IMR-90 (cell line): ENCODE data around the gene CALHM6. TPM values are rescaled to one million over a fixed set of nuclear protein-coding genes. Genes with fewer than 3 reads are reported as not detected.

ENCODE experiments used
- ATAC-seq: fragments of 200-7000 bp; cut with Tn5 transposase; 2 replicates; pipeline ENCODE4 v1.9.1; 2020; ENCODE audit warnings: low read depth, mild to moderate bottlenecking, moderate library complexity
- BruUV-seq: library from RNA; stranded (reverse); fragments of 400-500 nt; replicated peaks from 2 replicates; lab custom pipeline; 2021; lab: Mats Ljungman, UMichigan
- CTCF ChIA-PET: fragments of 300-600 bp; formaldehyde crosslinking; extraction: SDS; loops from one replicate; lab custom pipeline; 2021; ENCODE audit warnings: antibody characterized with exemption; lab: Yijun Ruan, JAX
- POLR2A ChIA-PET: fragments of 300-600 bp; sonication (Branson Sonifier 250); formaldehyde crosslinking; loops from one replicate; lab custom pipeline; 2022; ENCODE audit warnings: antibody characterized with exemption; ENCODE audit not compliant: unreplicated experiment; lab: Charles Lee
- DNase-seq: peaks from one replicate; pipeline ENCODE4 v3.0.0; 2013
- H2AFZ ChIP-seq: replicated peaks from 2 replicates; pipeline ENCODE3; 2013; ENCODE audit warnings: low read length, mild to moderate bottlenecking; ENCODE audit not compliant: poor library complexity
- H2AK5ac ChIP-seq: 2 replicates; pipeline ENCODE4 v1.6.1; 2013; ENCODE audit warnings: low read depth, low read length, inconsistent platforms
- H2AK9ac ChIP-seq: replicated peaks from 2 replicates; pipeline ENCODE3; 2013; ENCODE audit warnings: mild to moderate bottlenecking, low read depth, low read length, moderate library complexity; ENCODE audit not compliant: poor library complexity
- H2BK120ac ChIP-seq: 2 replicates; pipeline ENCODE4 v1.6.1; 2013; ENCODE audit warnings: low read depth, low read length, inconsistent platforms
- H2BK15ac ChIP-seq: 3 replicates; pipeline ENCODE4 v1.6.1; 2013; ENCODE audit warnings: low read depth, low read length, inconsistent platforms
- H2BK20ac ChIP-seq: 2 replicates; pipeline ENCODE4 v1.6.1; 2013; ENCODE audit warnings: low read depth, mild to moderate bottlenecking, inconsistent platforms, low read length, moderate library complexity
- H2BK5ac ChIP-seq: 2 replicates; pipeline ENCODE4 v1.6.1; 2013; ENCODE audit warnings: mild to moderate bottlenecking, low read depth, low read length, inconsistent platforms; ENCODE audit not compliant: poor library complexity, severe bottlenecking
- H3K14ac ChIP-seq: replicated peaks from 2 replicates; pipeline ENCODE4 v1.6.1; 2013; ENCODE audit warnings: low read depth, low read length, inconsistent platforms
- H3K18ac ChIP-seq: 2 replicates; pipeline ENCODE4 v1.6.1; 2013; ENCODE audit warnings: low read depth, low read length, control low read depth
- H3K23ac ChIP-seq: 2 replicates; pipeline ENCODE4 v1.6.1; 2013; ENCODE audit warnings: low read depth, low read length, inconsistent platforms
- H3K27ac ChIP-seq: 2 replicates; pipeline ENCODE4 v1.5.1; 2013; ENCODE audit warnings: mild to moderate bottlenecking, control low read depth, low read length; ENCODE audit not compliant: insufficient read depth
- H3K27me3 ChIP-seq: 2 replicates; pipeline ENCODE4 v1.6.1; 2013; ENCODE audit warnings: low read length; ENCODE audit not compliant: control insufficient read depth, insufficient read depth
- H3K36me3 ChIP-seq: 2 replicates; pipeline ENCODE4 v1.6.1; 2013; ENCODE audit warnings: low read length, mixed read lengths; ENCODE audit not compliant: control insufficient read depth, insufficient read depth
- H3K4ac ChIP-seq: 2 replicates; pipeline ENCODE4 v1.6.1; 2013; ENCODE audit warnings: low read depth, low read length, inconsistent platforms
- H3K4me1 ChIP-seq: 2 replicates; pipeline ENCODE4 v1.6.1; 2013; ENCODE audit warnings: low read length, mixed read lengths; ENCODE audit not compliant: control insufficient read depth, insufficient read depth
- H3K4me2 ChIP-seq: 2 replicates; pipeline ENCODE4 v1.6.1; 2013; ENCODE audit warnings: low read depth, mild to moderate bottlenecking, control low read depth, low read length, moderate library complexity
- H3K4me3 ChIP-seq: 2 replicates; pipeline ENCODE4 v1.5.1; 2013; ENCODE audit warnings: low read depth, mild to moderate bottlenecking, control low read depth, low read length, moderate library complexity; ENCODE audit not compliant: insufficient read depth
- H3K56ac ChIP-seq: 2 replicates; pipeline ENCODE4 v1.6.1; 2013; ENCODE audit warnings: low read length, inconsistent platforms; ENCODE audit not compliant: insufficient read depth; ENCODE audit errors: extremely low read depth
- H3K79me1 ChIP-seq, 2 experiments: 2 replicates each; pipeline ENCODE4 v1.6.1; 2013; ENCODE audit warnings: low read length in 2 of 2, inconsistent platforms in 1 of 2, low read depth in 1 of 2
- H3K9ac ChIP-seq: 2 replicates; pipeline ENCODE4 v1.6.1; 2013; ENCODE audit warnings: low read depth, low read length, control low read depth
- H3K9me1 ChIP-seq: 2 replicates; pipeline ENCODE4 v1.6.1; 2013; ENCODE audit warnings: low read length, inconsistent platforms; ENCODE audit not compliant: insufficient read depth
- H3K9me3 ChIP-seq: 2 replicates; pipeline ENCODE4 v1.6.1; 2013; ENCODE audit warnings: low read length; ENCODE audit not compliant: control insufficient read depth, insufficient read depth
- H4K20me1 ChIP-seq: 2 replicates; pipeline ENCODE4 v1.6.1; 2013; ENCODE audit warnings: low read length, inconsistent platforms; ENCODE audit not compliant: insufficient read depth
- H4K5ac ChIP-seq: 2 replicates; pipeline ENCODE4 v1.6.1; 2013; ENCODE audit warnings: mild to moderate bottlenecking, low read depth, low read length, control low read depth
- H4K8ac ChIP-seq, 2 experiments: 2 replicates each; pipeline ENCODE4 v1.6.1; 2013; ENCODE audit warnings: low read depth in 2 of 2, low read length in 2 of 2, control low read depth in 1 of 2, inconsistent platforms in 1 of 2
- H4K91ac ChIP-seq: 2 replicates; pipeline ENCODE4 v1.6.1; 2013; ENCODE audit warnings: low read depth, low read length, inconsistent platforms; ENCODE audit not compliant: insufficient read depth
- CEBPB ChIP-seq: IDR thresholded peaks from 2 replicates; pipeline ENCODE4 v1.6.1; 2012; ENCODE audit warnings: low read depth, low read length, improper control_type of control experiment
- FOS ChIP-seq: fragments of 150-350 bp; IDR thresholded peaks from 2 replicates; pipeline ENCODE4 v1.6.1; 2016; ENCODE audit warnings: low read depth, low read length
- MAFK ChIP-seq: IDR thresholded peaks from 2 replicates; pipeline ENCODE4 v1.6.1; 2012; ENCODE audit warnings: low read depth, low read length, improper control_type of control experiment
- MAZ ChIP-seq: IDR thresholded peaks from 2 replicates; pipeline ENCODE4 v1.6.1; 2012; ENCODE audit warnings: low read depth, mild to moderate bottlenecking, low read length, improper control_type of control experiment, moderate library complexity, borderline replicate concordance
- NFE2L2 ChIP-seq: fragments of 150-350 bp; IDR thresholded peaks from 2 replicates; pipeline ENCODE4 v1.6.1; 2016; ENCODE audit warnings: low read depth, mild to moderate bottlenecking, low read length
- POLR2A ChIP-seq: IDR thresholded peaks from 2 replicates; pipeline ENCODE4 v1.6.1; 2012; ENCODE audit warnings: mild to moderate bottlenecking, low read depth, low read length
- RAD21 ChIP-seq: IDR thresholded peaks from 2 replicates; pipeline ENCODE4 v1.6.1; 2012; ENCODE audit warnings: low read length, improper control_type of control experiment
- RCOR1 ChIP-seq: IDR thresholded peaks from 2 replicates; pipeline ENCODE4 v1.6.1; 2012; ENCODE audit warnings: mild to moderate bottlenecking, low read length, improper control_type of control experiment; ENCODE audit not compliant: insufficient replicate concordance
- RFX5 ChIP-seq: IDR thresholded peaks from 2 replicates; pipeline ENCODE4 v1.8.0; 2012; ENCODE audit warnings: low read depth, mild to moderate bottlenecking, low read length, moderate library complexity
- SMC3 ChIP-seq: fragments of 150-350 bp; IDR thresholded peaks from 2 replicates; pipeline ENCODE4 v1.6.1; 2016; ENCODE audit warnings: low read depth, mild to moderate bottlenecking, antibody characterized with exemption, low read length, moderate library complexity
- WGBS, 2 experiments: methylation state at CpG; one replicate each; pipeline versions ENCODE4 v1.1.5 to v1.1.7; 2013; ENCODE audit warnings: missing lambda C conversion rate in 2 of 2; ENCODE audit not compliant: insufficient read length in 1 of 2; ENCODE audit errors: extremely low coverage in 2 of 2; 5-methylcytosine and 5-hydroxymethylcytosine counted together
- dilution Hi-C: fragments of 300-500 bp; cut with HindIII; formaldehyde crosslinking; loops from one replicate; pipeline ENCODE4 v1.14.3; 2018; ENCODE audit warnings: low sequenced_read_pairs; ENCODE audit not compliant: unreplicated experiment
- in situ Hi-C: fragments of 300-500 bp; cut with MboI; formaldehyde crosslinking; loops from 3 replicates; pipeline ENCODE4 v1.14.3; 2019; ENCODE audit warnings: low sequenced_read_pairs, inconsistent platforms, mixed read lengths
- intact Hi-C: fragments of 100-400 bp; cut with micrococcal nuclease; formaldehyde crosslinking; loops from 2 replicates; pipeline ENCODE4 v1.10.0; 2022
- polyA plus RNA-seq, 3 experiments: library from polyadenylated mRNA; depleted of rRNA; stranded (reverse); fragments of >200 nt; gene quantifications; 2 replicates each; pipeline ENCODE4 v1.2.3, GENCODE V29; 2012; ENCODE audit warnings: low replicate concordance in 1 of 3
- total RNA-seq: library from RNA; depleted of rRNA; stranded (reverse); fragments of >200 nt; gene quantifications from 2 replicates; pipeline ENCODE4 v1.2.3, GENCODE V29; 2012
- TF ChIP-seq, protein P1 (sequence below): fragments of 150-350 bp; IDR thresholded peaks from 2 replicates; pipeline ENCODE4 v1.6.1; 2017; ENCODE audit warnings: mild to moderate bottlenecking, antibody characterized with exemption, low read length, low read depth
- TF ChIP-seq, protein P2 (sequence below): conservative IDR thresholded peaks from 2 replicates; pipeline ENCODE4 v1.5.1; 2012; ENCODE audit warnings: mild to moderate bottlenecking, low read depth, low read length, improper control_type of control experiment
- TF ChIP-seq, protein P3 (sequence below): fragments of 150-350 bp; IDR thresholded peaks from 2 replicates; pipeline ENCODE4 v1.6.1; 2016; ENCODE audit warnings: low read depth, mild to moderate bottlenecking, low read length, moderate library complexity, borderline replicate concordance

Gene CALHM6
- total and polyA plus RNA-seq, 2 of the 4 experiments (the other 2 are of a cell fraction): 0.72 to 1.5 TPM

DNA sequence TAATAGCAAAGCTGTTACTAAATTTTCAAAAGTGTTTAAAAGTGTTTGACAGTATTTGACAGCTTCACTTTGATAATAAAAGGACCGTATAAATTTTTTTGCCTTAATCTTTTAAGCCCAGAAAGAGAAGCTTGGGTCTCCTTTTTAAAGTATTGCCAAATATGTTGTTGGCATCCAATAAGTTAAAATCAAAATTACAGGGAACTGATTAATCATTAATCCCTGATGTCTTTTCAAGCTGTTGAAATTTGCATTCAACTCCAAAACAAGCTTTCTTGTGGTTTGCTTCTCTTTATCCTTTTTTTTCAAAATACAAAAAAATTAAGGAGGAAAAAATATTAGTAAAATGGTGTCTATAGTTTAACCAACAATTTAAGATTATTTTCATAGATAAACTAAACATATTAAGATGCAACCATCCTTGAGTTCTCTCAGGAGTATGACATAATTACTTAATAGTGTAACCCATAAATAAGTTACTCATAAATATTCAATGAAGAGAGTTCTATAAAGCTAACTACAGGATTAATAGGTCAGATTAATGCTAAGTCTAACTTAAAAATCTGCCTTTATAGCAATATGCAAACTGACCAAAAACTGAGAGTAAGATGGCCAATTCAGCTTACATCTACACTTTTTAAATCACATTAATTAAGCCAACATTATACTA is 27.0 kb upstream of the CALHM6 start (continued):
- TF ChIP-seq POLR2A: no peak

DNA sequence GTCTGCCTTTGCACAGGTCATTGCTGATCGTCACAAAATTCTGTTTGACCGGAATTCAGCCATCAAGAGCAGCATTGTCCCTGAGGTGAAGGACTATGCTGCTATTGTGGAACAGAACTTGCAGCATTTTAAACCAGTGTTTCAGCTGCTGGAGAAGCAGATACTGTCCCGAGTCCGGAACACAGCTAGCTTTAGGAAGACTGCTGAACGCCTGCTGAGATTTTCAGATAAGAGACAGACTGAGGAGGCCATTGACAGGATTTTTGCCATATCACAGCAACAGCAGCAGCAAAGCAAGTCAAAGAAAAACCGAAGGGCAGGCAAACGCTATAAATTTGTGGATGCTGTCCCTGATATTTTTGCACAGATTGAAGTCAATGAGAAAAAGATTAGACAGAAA is 24.6 kb upstream of the CALHM6 start:
- BruUV-seq: no TSS peak
- peaks cover 6 to 29% of the 10 kb centered on the region in 2 experiments; a peak in 2 of 4 replicates for H3K79me1 ChIP-seq
- DNase-seq: no peak
- H3K4me1 ChIP-seq: peaks cover 6% of the 10 kb centered on the region; the same call in 1 of the 2 replicates
- no peak overlapping the region for H3K9ac ChIP-seq
- no peak overlapping the region for H3K27ac ChIP-seq
- H3K9me3 ChIP-seq: no peaks in the 10 kb centered on the region
- H3K4me2 ChIP-seq: no peak overlapping the region
- no peaks in the 10 kb centered on the region for H4K20me1 ChIP-seq
- ChIA-PET POLR2A (no interaction called here), CTCF (interaction anchor here (1.1 kb wide), 1 partner anchor 9 kb away, joined by 3 read pairs; no protein-coding TSS in a partner anchor)
- H3K27me3 ChIP-seq: no peaks in the 10 kb centered on the region
- H4K8ac ChIP-seq: no peak overlapping the region
- H2BK20ac ChIP-seq: no peak overlapping the region
- H3K56ac ChIP-seq: no peak overlapping the region
- WGBS, 2 experiments: 76% methylated on average over 3 of the region's 7 CpGs; no CpG with 5 or more reads in 1 of the 2 experiments
- no peak overlapping the region for H2BK5ac ChIP-seq
- H3K4ac ChIP-seq: no peak overlapping the region
- H3K14ac ChIP-seq: no peak overlapping the region
- no peak overlapping the region for H2AK9ac ChIP-seq
- H4K5ac ChIP-seq: no peak overlapping the region
- peaks cover 8% of the 10 kb centered on the region; the same call in 1 of the 2 replicates for H3K9me1 ChIP-seq
- no peak overlapping the region for H4K91ac ChIP-seq
- H2AFZ ChIP-seq: no peak overlapping the region
- in situ Hi-C loops (loop anchor here (25.0 kb wide), 1 partner anchor 149 kb away; the partner anchor contains the start of gene TSPYL1), dilution Hi-C loops (no loop called here), intact Hi-C loops (no loop called here)
- no peak for ATAC-seq
- H2BK15ac ChIP-seq: no peak overlapping the region
- no peak overlapping the region for H3K23ac ChIP-seq
- H2BK120ac ChIP-seq: no peak overlapping the region
- no peak overlapping the region for H3K4me3 ChIP-seq
- peaks cover 20% of the 10 kb centered on the region for H3K36me3 ChIP-seq
- H2AK5ac ChIP-seq: no peak overlapping the region
- no peak overlapping the region for H3K18ac ChIP-seq
- no peak for TF ChIP-seq MAFK
- TF ChIP-seq FOS: no peak
- TF ChIP-seq SMC3: no peak
- TF ChIP-seq, protein P1, sequence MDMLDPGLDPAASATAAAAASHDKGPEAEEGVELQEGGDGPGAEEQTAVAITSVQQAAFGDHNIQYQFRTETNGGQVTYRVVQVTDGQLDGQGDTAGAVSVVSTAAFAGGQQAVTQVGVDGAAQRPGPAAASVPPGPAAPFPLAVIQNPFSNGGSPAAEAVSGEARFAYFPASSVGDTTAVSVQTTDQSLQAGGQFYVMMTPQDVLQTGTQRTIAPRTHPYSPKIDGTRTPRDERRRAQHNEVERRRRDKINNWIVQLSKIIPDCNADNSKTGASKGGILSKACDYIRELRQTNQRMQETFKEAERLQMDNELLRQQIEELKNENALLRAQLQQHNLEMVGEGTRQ: no peak
- no peak for TF ChIP-seq MAZ
- no peak for TF ChIP-seq RCOR1
- TF ChIP-seq NFE2L2: no peak
- TF ChIP-seq RAD21: no peak
- no peak for TF ChIP-seq CEBPB
- TF ChIP-seq, protein P2, sequence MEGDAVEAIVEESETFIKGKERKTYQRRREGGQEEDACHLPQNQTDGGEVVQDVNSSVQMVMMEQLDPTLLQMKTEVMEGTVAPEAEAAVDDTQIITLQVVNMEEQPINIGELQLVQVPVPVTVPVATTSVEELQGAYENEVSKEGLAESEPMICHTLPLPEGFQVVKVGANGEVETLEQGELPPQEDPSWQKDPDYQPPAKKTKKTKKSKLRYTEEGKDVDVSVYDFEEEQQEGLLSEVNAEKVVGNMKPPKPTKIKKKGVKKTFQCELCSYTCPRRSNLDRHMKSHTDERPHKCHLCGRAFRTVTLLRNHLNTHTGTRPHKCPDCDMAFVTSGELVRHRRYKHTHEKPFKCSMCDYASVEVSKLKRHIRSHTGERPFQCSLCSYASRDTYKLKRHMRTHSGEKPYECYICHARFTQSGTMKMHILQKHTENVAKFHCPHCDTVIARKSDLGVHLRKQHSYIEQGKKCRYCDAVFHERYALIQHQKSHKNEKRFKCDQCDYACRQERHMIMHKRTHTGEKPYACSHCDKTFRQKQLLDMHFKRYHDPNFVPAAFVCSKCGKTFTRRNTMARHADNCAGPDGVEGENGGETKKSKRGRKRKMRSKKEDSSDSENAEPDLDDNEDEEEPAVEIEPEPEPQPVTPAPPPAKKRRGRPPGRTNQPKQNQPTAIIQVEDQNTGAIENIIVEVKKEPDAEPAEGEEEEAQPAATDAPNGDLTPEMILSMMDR: no peak
- TF ChIP-seq RFX5: no peak
- TF ChIP-seq, protein P3, sequence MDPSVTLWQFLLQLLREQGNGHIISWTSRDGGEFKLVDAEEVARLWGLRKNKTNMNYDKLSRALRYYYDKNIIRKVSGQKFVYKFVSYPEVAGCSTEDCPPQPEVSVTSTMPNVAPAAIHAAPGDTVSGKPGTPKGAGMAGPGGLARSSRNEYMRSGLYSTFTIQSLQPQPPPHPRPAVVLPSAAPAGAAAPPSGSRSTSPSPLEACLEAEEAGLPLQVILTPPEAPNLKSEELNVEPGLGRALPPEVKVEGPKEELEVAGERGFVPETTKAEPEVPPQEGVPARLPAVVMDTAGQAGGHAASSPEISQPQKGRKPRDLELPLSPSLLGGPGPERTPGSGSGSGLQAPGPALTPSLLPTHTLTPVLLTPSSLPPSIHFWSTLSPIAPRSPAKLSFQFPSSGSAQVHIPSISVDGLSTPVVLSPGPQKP: no peak
